Adipose tissue (tissue), 3 donors: ENCODE results near the gene PRRG2. TPM values are rescaled to one million over a fixed set of nuclear protein-coding genes. Genes with fewer than 3 reads are reported as not detected.
"Not testable (repeated sequence)": the region's sequence is repeated elsewhere in the genome, so short reads cannot be mapped to it uniquely, and the experiment has no call there.

Experiments used
- H3K27ac ChIP-seq: one replicate; pipeline ENCODE4 v1.5.1; 2013; ENCODE audit warnings: low read depth, low read length
- WGBS, 3 donors: extraction: QIAGEN DNeasy Blood & Tissue Kit; methylation state at CpG; one replicate each; pipeline ENCODE4 v1.1.7; 2013; 5-methylcytosine and 5-hydroxymethylcytosine counted together
- polyA plus RNA-seq, 3 donors: library from polyadenylated mRNA; stranded (reverse); fragments of 200-250 nt; gene quantifications; one replicate each; pipeline ENCODE4 v1.2.3, GENCODE V29; 2013
- donor health status: healthy with polysubstance abuse.
- donor health status: Bipolar disorder and iron deficiency.
- donor health status: healthy.

The PRRG2 gene
- polyA plus RNA-seq, 3 donors = 2.9 to 11.7 (median 3.0) TPM

- no peak overlapping the region for H3K27ac ChIP-seq
- WGBS, 3 donors = 88 to 91% (median 88%) methylated on average over 9 of the region's 9 CpGs
Observed at GRCh38 chr19:49629659-49630058, 48.5 kb downstream of the PRRG2 start.

- no peak overlapping the region for H3K27ac ChIP-seq
- WGBS, 3 donors = 18 to 42% (median 30%) methylated on average over 9 of the region's 9 CpGs
Observed at GRCh38 chr19:49631014-49631588, 50.0 kb downstream of the PRRG2 start.

- 85 to 91% (median 90%) methylated on average over 19 of the region's 19 CpGs for WGBS, 3 donors
- no peak overlapping the region for H3K27ac ChIP-seq
Observed at GRCh38 chr19:49631610-49632192, 50.6 kb downstream of the PRRG2 start.

GRCh38 chr19:49632576-49632975 is 51.5 kb downstream of the PRRG2 start:
- WGBS, 3 donors = 96 to 97% (median 97%) methylated on average over 5 of the region's 5 CpGs
- no peak overlapping the region for H3K27ac ChIP-seq

- not testable (repeated sequence) for H3K27ac ChIP-seq
- 66 to 78% (median 78%) methylated on average over 9 of the region's 9 CpGs for WGBS, 3 donors
Observed at GRCh38 chr19:49633273-49633672, 52.2 kb downstream of the PRRG2 start.

GRCh38 chr19:49635530-49636232 is 54.6 kb downstream of the PRRG2 start:
- no peak overlapping the region for H3K27ac ChIP-seq
- 48 to 63% (median 55%) methylated on average over 24 of the region's 24 CpGs for WGBS, 3 donors

GRCh38 chr19:49636233-49636932 is 55.3 kb downstream of the PRRG2 start:
- H3K27ac ChIP-seq = no peak overlapping the region
- 79 to 81% (median 80%) methylated on average over 30 of the region's 30 CpGs for WGBS, 3 donors

- no peak overlapping the region for H3K27ac ChIP-seq
- 5 to 17% (median 6%) methylated on average over 19 of the region's 19 CpGs for WGBS, 3 donors
Observed at GRCh38 chr19:49637821-49638738, 57.0 kb downstream of the PRRG2 start.

GRCh38 chr19:49639401-49640112 is 58.4 kb downstream of the PRRG2 start:
- 3 to 15% (median 4%) methylated on average over 16 to 31 of the region's 31 CpGs for WGBS, 3 donors
- no peak overlapping the region for H3K27ac ChIP-seq

- H3K27ac ChIP-seq = peak within 1 kb of the TSS; percentile 100
- 0 to 1% (median 1%) methylated on average over 51 of the region's 51 CpGs for WGBS, 3 donors
Observed at GRCh38 chr19:49640113-49640898, 59.2 kb downstream of the PRRG2 start, which contains the start of gene RRAS. Gene RRAS (minus strand): TSS chr19:49640143. CDS start chr19:49640098, 45 bp downstream.

Other genes with a start within 250 kb of the PRRG2 start
- 10 to 100 TPM in 2 of 3 donors, 1 to 10 TPM in 1; 6.8 to 18.1 (median 10.6) TPM for gene CD37, start 245.9 kb upstream of the PRRG2 start, polyA plus RNA-seq
- gene TEAD2, start 218.9 kb upstream of the PRRG2 start, polyA plus RNA-seq = 10 to 100 TPM; 19.3 to 37.7 (median 34.0) TPM
- under 1 TPM in 2 of 3 donors, not detected in 1; 0.21 to 0.61 TPM for gene DKKL1, start 217.4 kb upstream of the PRRG2 start, polyA plus RNA-seq
- gene KASH5, start 193.1 kb upstream of the PRRG2 start, polyA plus RNA-seq = 1 to 10 TPM in 1 of 3 donors, not detected in 2; 1.9 TPM
- gene PTH2, start 157.9 kb upstream of the PRRG2 start, polyA plus RNA-seq = not detected
- gene GFY, start 155.9 kb upstream of the PRRG2 start, polyA plus RNA-seq = not detected
- 1 to 10 TPM in 2 of 3 donors, under 1 TPM in 1; 0.23 to 7.3 (median 1.5) TPM for gene SLC17A7, start 139.8 kb upstream of the PRRG2 start, polyA plus RNA-seq
- 10 to 100 TPM; 43.8 to 85.5 (median 50.3) TPM for gene PIH1D1, start 129.5 kb upstream of the PRRG2 start, polyA plus RNA-seq
- gene ALDH16A1, start 128.1 kb upstream of the PRRG2 start, polyA plus RNA-seq = 10 to 100 TPM; 24.1 to 31.4 (median 29.5) TPM
- 10 to 100 TPM in 1 of 3 donors, 1 to 10 TPM in 2; 2.6 to 20.5 (median 7.4) TPM for gene FLT3LG, start 107.1 kb upstream of the PRRG2 start, polyA plus RNA-seq
- 1,000 to 10,000 TPM; 3,139 to 5,659 (median 3,499) TPM for gene RPL13A, start 93.7 kb upstream of the PRRG2 start, polyA plus RNA-seq
- gene RPS11, start 84.9 kb upstream of the PRRG2 start, polyA plus RNA-seq = 1,000 to 10,000 TPM; 3,233 to 6,569 (median 4,953) TPM
- 100 to 1,000 TPM in 2 of 3 donors, 10 to 100 TPM in 1; 57.1 to 268 (median 264) TPM for gene FCGRT, start 68.7 kb upstream of the PRRG2 start, polyA plus RNA-seq
- gene RCN3, start 53.3 kb upstream of the PRRG2 start, polyA plus RNA-seq = 10 to 100 TPM in 2 of 3 donors, 1 to 10 TPM in 1; 7.8 to 61.6 (median 33.7) TPM
- gene NOSIP, start 760 bp upstream of the PRRG2 start, polyA plus RNA-seq = 10 to 100 TPM; 61.0 to 95.7 (median 77.8) TPM
- 10 to 100 TPM in 1 of 3 donors, 1 to 10 TPM in 2; 5.1 to 11.5 (median 7.3) TPM for gene PRR12, start 9.9 kb downstream of the PRRG2 start, polyA plus RNA-seq
- gene RRAS, start 58.8 kb downstream of the PRRG2 start, polyA plus RNA-seq = 100 to 1,000 TPM in 2 of 3 donors, 10 to 100 TPM in 1; 31.9 to 302 (median 198) TPM
- 10 to 100 TPM; 12.7 to 23.5 (median 17.4) TPM for gene SCAF1, start 60.9 kb downstream of the PRRG2 start, polyA plus RNA-seq
- gene IRF3, start 84.5 kb downstream of the PRRG2 start, polyA plus RNA-seq = 10 to 100 TPM; 45.8 to 76.0 (median 56.6) TPM
- gene BCL2L12, start 84.6 kb downstream of the PRRG2 start, polyA plus RNA-seq = 10 to 100 TPM; 14.1 to 18.4 (median 15.4) TPM
- 100 to 1,000 TPM in 2 of 3 donors, 10 to 100 TPM in 1; 80.2 to 153 (median 118) TPM for gene PRMT1, start 96.0 kb downstream of the PRRG2 start, polyA plus RNA-seq
- gene ADM5, start 108.3 kb downstream of the PRRG2 start, polyA plus RNA-seq = 1 to 10 TPM; 1.0 to 2.5 (median 1.0) TPM
- gene CPT1C, start 109.8 kb downstream of the PRRG2 start, polyA plus RNA-seq = 10 to 100 TPM in 1 of 3 donors, 1 to 10 TPM in 2; 1.8 to 12.1 (median 3.2) TPM
- gene TSKS, start 182.0 kb downstream of the PRRG2 start, polyA plus RNA-seq = 1 to 10 TPM in 2 of 3 donors, under 1 TPM in 1; 0.22 to 2.5 (median 1.1) TPM
- gene AP2A1, start 185.7 kb downstream of the PRRG2 start, polyA plus RNA-seq = 10 to 100 TPM; 49.3 to 82.4 (median 75.9) TPM
- 10 to 100 TPM; 19.3 to 21.8 (median 20.9) TPM for gene FUZ, start 232.0 kb downstream of the PRRG2 start, polyA plus RNA-seq
- gene MED25, start 237.0 kb downstream of the PRRG2 start, polyA plus RNA-seq = 10 to 100 TPM; 21.8 to 38.8 (median 22.4) TPM